HepG2 (cell line): ENCODE results near the gene FGF21. TPM values are rescaled to one million over a fixed set of nuclear protein-coding genes. Genes with fewer than 3 reads are reported as not detected.

Source experiments
- ATAC-seq: fragments of 200-7000 bp; cut with Tn5 transposase; 3 replicates; pipeline ENCODE4 v1.9.1; 2020; ENCODE audit warnings: mild to moderate bottlenecking, moderate library complexity
- BruUV-seq: library from RNA; stranded (reverse); fragments of 400-500 nt; replicated peaks from 2 replicates; lab custom pipeline; 2021; lab: Mats Ljungman, UMichigan
- CTCF ChIA-PET: fragments of 300-600 bp; formaldehyde crosslinking; extraction: SDS; loops from one replicate; lab custom pipeline; 2021; ENCODE audit warnings: low total read pairs, inconsistent platforms, low intra/inter-chr PET ratio; lab: Yijun Ruan, JAX
- POLR2A ChIA-PET: fragments of 350-600 bp; sonication (Branson Sonifier 250); formaldehyde crosslinking; loops from one replicate; lab custom pipeline; 2020; ENCODE audit warnings: antibody characterized with exemption, inconsistent platforms; lab: Yijun Ruan, JAX
- DNase-seq: peaks from one replicate; pipeline ENCODE4 v3.0.0-alpha.2; 2015; ENCODE audit warnings: low spot score
- FAIRE-seq: peaks from 3 replicates; lab custom pipeline; 2011; peaks lifted over from hg19 to GRCh38; lab: Jason Lieb, UNC
- H2AFZ ChIP-seq: one replicate; pipeline ENCODE4 v1.6.1; 2011; ENCODE audit warnings: low read length, inconsistent platforms
- H3K27ac ChIP-seq: fragments of 300-600 bp; 3 replicates; pipeline ENCODE4 v1.8.0; 2011; ENCODE audit warnings: mixed run types, mild to moderate bottlenecking, mixed read lengths, low read length, inconsistent platforms; ENCODE audit not compliant: insufficient read depth; ENCODE audit errors: extremely low read length
- H3K27me3 ChIP-seq, 2 experiments: fragments of 200-600 bp in 1 of 2; 2 replicates in 1 of 2; 3 replicates in 1 of 2; pipeline versions ENCODE4 v1.6.0 to v1.8.0; 2011; ENCODE audit warnings: low read length in 2 of 2, mild to moderate bottlenecking in 2 of 2, moderate library complexity in 2 of 2, inconsistent platforms in 1 of 2; ENCODE audit not compliant: insufficient read depth in 2 of 2, control insufficient read depth in 1 of 2
- H3K36me3 ChIP-seq, 2 experiments: fragments of 200-600 bp in 1 of 2; replicated peaks in 1 of 2; 2 replicates in 1 of 2; 3 replicates in 1 of 2; pipeline versions ENCODE4 v1.5.1 to v1.8.0; 2011; ENCODE audit warnings: low read length in 2 of 2, inconsistent platforms in 1 of 2; ENCODE audit not compliant: insufficient read depth in 2 of 2, control insufficient read depth in 1 of 2
- H3K4me1 ChIP-seq: 2 replicates; pipeline ENCODE4 v1.5.1; 2012; ENCODE audit warnings: low read length, inconsistent platforms; ENCODE audit not compliant: insufficient read depth
- H3K4me2 ChIP-seq: 2 replicates; pipeline ENCODE4 v1.6.0; 2011; ENCODE audit warnings: low read depth, low read length, inconsistent platforms
- H3K4me3 ChIP-seq, 3 experiments: fragments of 200-600 bp in 1 of 3; sonication (generic), shearing (Covaris generic) in 1 of 3; replicated peaks in 1 of 3; 2 replicates each; pipeline ENCODE4 v1.5.1; 2011 to 2016; ENCODE audit warnings: low read length in 3 of 3, inconsistent platforms in 2 of 3, low read depth in 2 of 3, mild to moderate bottlenecking in 2 of 3, control low read depth in 1 of 3, mixed read lengths in 1 of 3; ENCODE audit not compliant: insufficient read depth in 1 of 3
- H3K79me2 ChIP-seq: one replicate; pipeline ENCODE4 v1.6.1; 2011; ENCODE audit warnings: low read length, inconsistent platforms; ENCODE audit not compliant: insufficient read depth
- H3K9ac ChIP-seq: 2 replicates; pipeline ENCODE4 v1.6.0; 2011; ENCODE audit warnings: mild to moderate bottlenecking, low read depth, low read length, inconsistent platforms; ENCODE audit not compliant: insufficient read depth
- H3K9me3 ChIP-seq: 2 replicates; pipeline ENCODE4 v1.5.1; 2012; ENCODE audit warnings: mild to moderate bottlenecking, low read length
- H4K20me1 ChIP-seq: 2 replicates; pipeline ENCODE4 v1.6.0; 2011; ENCODE audit warnings: inconsistent platforms, mild to moderate bottlenecking, low read length, moderate library complexity; ENCODE audit not compliant: insufficient read depth
- CBFB ChIP-seq: sonication (generic); formaldehyde crosslinking; IDR thresholded peaks from 2 replicates; pipeline ENCODE4 v1.4.0; 2020; ENCODE audit warnings: missing genetic modification reagents
- CREM ChIP-seq, 2 experiments: sonication (generic) in 1 of 2; formaldehyde crosslinking in 1 of 2; IDR thresholded peaks; 2 replicates each; pipeline versions ENCODE4 v1.4.0 to v1.6.1; 2016 to 2020; ENCODE audit warnings: antibody characterized with exemption in 1 of 2, mild to moderate bottlenecking in 1 of 2, missing genetic modification reagents in 1 of 2
- GRHL1 ChIP-seq: sonication (generic); formaldehyde crosslinking; conservative IDR thresholded peaks from 2 replicates; pipeline ENCODE4 v1.8.0; 2022; ENCODE audit warnings: missing genetic modification reagents
- GZF1 ChIP-seq: sonication (generic); formaldehyde crosslinking; IDR thresholded peaks from 2 replicates; pipeline ENCODE4 v1.5.1; 2020; ENCODE audit warnings: mild to moderate bottlenecking, missing genetic modification reagents
- MTERF4 ChIP-seq: sonication (generic); formaldehyde crosslinking; IDR thresholded peaks from 2 replicates; pipeline ENCODE4 v1.8.0; 2023; ENCODE audit warnings: mild to moderate bottlenecking, missing genetic modification reagents
- NAIF1 ChIP-seq: sonication (generic); formaldehyde crosslinking; IDR thresholded peaks from 2 replicates; pipeline ENCODE4 v1.5.0; 2020; ENCODE audit warnings: mild to moderate bottlenecking, missing genetic modification reagents, borderline replicate concordance
- SMARCC2 ChIP-seq: fragments of 450-650 bp; IDR thresholded peaks from 2 replicates; pipeline ENCODE4 v1.6.1; 2017; ENCODE audit warnings: antibody characterized with exemption, mild to moderate bottlenecking
- SNAI1 ChIP-seq: sonication (generic); formaldehyde crosslinking; IDR thresholded peaks from 2 replicates; pipeline ENCODE4 v1.5.0; 2020; ENCODE audit warnings: mild to moderate bottlenecking, missing genetic modification reagents, borderline replicate concordance
- SP4 ChIP-seq: sonication (generic); formaldehyde crosslinking; IDR thresholded peaks from 2 replicates; pipeline ENCODE4 v1.8.1; 2023; ENCODE audit warnings: mild to moderate bottlenecking, missing genetic modification reagents
- SRF ChIP-seq: IDR thresholded peaks from 2 replicates; pipeline ENCODE4 v1.6.1; 2011; ENCODE audit warnings: mild to moderate bottlenecking, low read depth, low read length, moderate library complexity
- TOPORS ChIP-seq: sonication (generic); formaldehyde crosslinking; IDR thresholded peaks from 2 replicates; pipeline ENCODE4 v1.8.0; 2023; ENCODE audit warnings: mild to moderate bottlenecking, missing genetic modification reagents
- ZNF414 ChIP-seq: sonication (generic); formaldehyde crosslinking; IDR thresholded peaks from 2 replicates; pipeline ENCODE4 v1.5.0; 2020; ENCODE audit warnings: missing genetic modification reagents
- ZNF660 ChIP-seq: sonication (generic); formaldehyde crosslinking; IDR thresholded peaks from 2 replicates; pipeline ENCODE4 v1.5.1; 2020; ENCODE audit warnings: mild to moderate bottlenecking, low read depth, missing genetic modification reagents, borderline replicate concordance
- WGBS: methylation state at CpG from one replicate; pipeline ENCODE4 v1.1.6; 2017; ENCODE audit warnings: low lambda C conversion rate; 5-methylcytosine and 5-hydroxymethylcytosine counted together
- in situ Hi-C: cut with HindIII; loops from 2 replicates; pipeline ENCODE4 v1.10.0; 2017; ENCODE audit warnings: low pct_unique_long_range_greater_than_20kb; ENCODE audit not compliant: extremely low pct_ligation_motif_present
- intact Hi-C: fragments of 100-400 bp; cut with micrococcal nuclease; formaldehyde crosslinking; loops from one replicate; pipeline ENCODE4 v1.10.0; 2022; ENCODE audit not compliant: unreplicated experiment
- polyA plus RNA-seq, 8 experiments: library from polyadenylated mRNA; depleted of rRNA in 3 of 8; stranded (reverse) in 7 of 8; unstranded in 1 of 8; fragments of >200 nt; fragmentation: Illumina TruSeq in 4 of 8; extraction: Trizol in 4 of 8; gene quantifications; 2 replicates each; pipeline versions ENCODE4 v1.2.1 to v1.2.3, GENCODE V29; 2011 to 2016; ENCODE audit warnings: low read depth in 4 of 8, missing spikeins in 1 of 8, mixed read lengths in 1 of 8; ENCODE audit not compliant: insufficient read depth in 1 of 8
- total RNA-seq, 5 experiments: library from RNA; depleted of rRNA; stranded (reverse); fragments of >200 nt; fragmentation: Illumina TruSeq; extraction: Trizol; gene quantifications; 2 replicates each; pipeline ENCODE4 v1.2.3, GENCODE V29; 2016; ENCODE audit warnings: low read depth in 1 of 5
- TF ChIP-seq, protein P1 (sequence below): sonication (generic); formaldehyde crosslinking; IDR thresholded peaks from 2 replicates; pipeline ENCODE4 v1.5.1; 2020; ENCODE audit warnings: mild to moderate bottlenecking, missing genetic modification reagents, moderate library complexity

FGF21 gene
- total and polyA plus RNA-seq, 2 of the 13 experiments (the other 11 are each of a cell fraction or from before 2014, with no cell fraction given), result 0.17 TPM; not detected in 1

GRCh38 chr19:48713864-48714755 lies 41.2 kb upstream of the FGF21 start (continued):
- TF ChIP-seq TOPORS (CRISPR knock-in tag) (peak; percentile 67; the same call in 1 of the 2 replicates), NAIF1 (CRISPR knock-in tag) (no peak)

DNA sequence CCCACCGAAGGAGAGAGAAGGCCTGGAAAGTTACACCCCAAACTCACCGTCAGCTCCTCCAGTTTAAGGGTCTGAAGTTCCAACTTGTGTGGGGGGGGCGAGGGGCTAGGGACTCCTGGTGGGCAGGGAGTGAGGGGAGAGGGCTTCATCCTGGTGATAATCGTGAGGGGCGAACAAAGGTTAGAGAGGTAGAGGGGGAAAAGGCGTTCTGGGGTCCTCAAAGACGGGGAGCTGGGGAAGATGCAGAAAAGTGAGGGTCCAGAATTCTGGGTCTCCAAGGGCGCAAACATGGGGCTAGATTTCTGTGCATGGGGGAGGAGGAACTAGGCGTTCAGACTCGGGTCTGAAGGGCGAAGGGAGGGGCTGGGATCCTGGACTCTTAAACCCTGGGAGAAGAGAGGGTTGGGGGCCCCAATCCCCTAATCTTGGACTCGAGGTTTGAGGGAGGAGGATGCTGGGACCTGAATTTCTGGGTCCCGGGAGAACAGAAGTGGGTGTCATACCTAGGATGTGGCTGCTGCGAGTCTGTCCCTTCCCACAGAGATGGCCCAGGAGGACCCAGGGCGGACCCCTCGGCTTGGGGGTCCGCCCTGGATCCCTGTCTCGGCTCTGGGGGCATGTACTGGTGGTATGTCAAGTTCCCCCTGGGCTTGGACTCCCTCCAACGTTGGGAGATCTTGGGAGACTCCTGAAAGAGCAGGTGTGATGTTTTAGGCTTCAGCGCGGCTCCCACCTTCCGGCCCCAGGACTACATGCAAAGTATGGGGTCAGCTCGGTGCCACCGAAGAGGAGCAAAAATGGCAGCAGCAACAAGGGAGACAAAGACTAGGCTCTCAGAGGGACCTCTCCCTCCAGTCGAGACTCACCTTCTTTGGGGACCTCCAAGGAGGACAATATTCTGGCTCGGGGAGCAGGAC lies 40.3 kb upstream of the FGF21 start:
- Histone ChIP-seq H3K9me3 (peaks cover 4% of the 10 kb centered on the region; the same call in 1 of the 2 replicates), H2AFZ (no peak overlapping the region), H3K4me1 (peaks cover 57% of the 10 kb centered on the region), H4K20me1 (no peaks in the 10 kb centered on the region), H3K27me3 (no peaks in the 10 kb centered on the region; a peak in 1 of 5 replicates), H3K9ac (peak overlapping the region; percentile 87), H3K79me2 (peaks cover 5% of the 10 kb centered on the region), H3K4me3 (peak overlapping the region; percentile 60 to 88 (median 84)), H3K4me2 (peak overlapping the region; percentile 99), H3K36me3 (no peaks in the 10 kb centered on the region), H3K27ac (peak overlapping the region; percentile 91)
- no peak for DNase-seq
- 5% methylated on average over 20 of the region's 26 CpGs for WGBS
- no peak for FAIRE-seq
- intact Hi-C loops, result loop anchor here (1.0 to 5.0 kb wide), 2 partner anchors 23 to 38 kb away; no protein-coding TSS in a partner anchor
- ChIA-PET CTCF (interaction anchor here (3.1 kb wide), 1 partner anchor 24 kb away, joined by 11 read pairs; no protein-coding TSS in a partner anchor), POLR2A (interaction anchor here (0.6 to 6.3 kb wide), 10 partner anchors 10 to 157 kb away, joined by 3 to 40 read pairs (median 4); partner anchors contain the start of genes FUT2, IZUMO1 and PPP1R15A)
- ATAC-seq, result no peak
- in situ Hi-C loops, result no loop called here
- TSS peak; percentile 91 for BruUV-seq
- TF ChIP-seq GRHL1 (CRISPR knock-in tag) (no peak), SP4 (CRISPR knock-in tag) (peak; percentile 52; the same call in 1 of the 2 replicates), CREM (IDR thresholded peaks at IDR 0.05) (no peak), CREM (CRISPR knock-in tag; IDR thresholded peaks at IDR 0.05) (no peak), SNAI1 (no peak), SRF (no peak), GZF1 (CRISPR knock-in tag) (no peak), MTERF4 (no peak), SMARCC2 (no peak), ZNF660 (CRISPR knock-in tag) (no peak), CBFB (CRISPR knock-in tag) (no peak), ZNF414 (0 out of 2 replicates have a peak, but pooled peaks have one; percentile 43)
- TF ChIP-seq, protein P1, sequence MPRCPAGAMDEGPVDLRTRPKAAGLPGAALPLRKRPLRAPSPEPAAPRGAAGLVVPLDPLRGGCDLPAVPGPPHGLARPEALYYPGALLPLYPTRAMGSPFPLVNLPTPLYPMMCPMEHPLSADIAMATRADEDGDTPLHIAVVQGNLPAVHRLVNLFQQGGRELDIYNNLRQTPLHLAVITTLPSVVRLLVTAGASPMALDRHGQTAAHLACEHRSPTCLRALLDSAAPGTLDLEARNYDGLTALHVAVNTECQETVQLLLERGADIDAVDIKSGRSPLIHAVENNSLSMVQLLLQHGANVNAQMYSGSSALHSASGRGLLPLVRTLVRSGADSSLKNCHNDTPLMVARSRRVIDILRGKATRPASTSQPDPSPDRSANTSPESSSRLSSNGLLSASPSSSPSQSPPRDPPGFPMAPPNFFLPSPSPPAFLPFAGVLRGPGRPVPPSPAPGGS (CRISPR knock-in tag), result no peak
